Measurements from ENCODE around the gene WDR88.
"Not testable (repeated sequence)": the region's sequence is repeated elsewhere in the genome, so short reads cannot be mapped to it uniquely, and the experiment has no call there.

WDR88 gene

DNA sequence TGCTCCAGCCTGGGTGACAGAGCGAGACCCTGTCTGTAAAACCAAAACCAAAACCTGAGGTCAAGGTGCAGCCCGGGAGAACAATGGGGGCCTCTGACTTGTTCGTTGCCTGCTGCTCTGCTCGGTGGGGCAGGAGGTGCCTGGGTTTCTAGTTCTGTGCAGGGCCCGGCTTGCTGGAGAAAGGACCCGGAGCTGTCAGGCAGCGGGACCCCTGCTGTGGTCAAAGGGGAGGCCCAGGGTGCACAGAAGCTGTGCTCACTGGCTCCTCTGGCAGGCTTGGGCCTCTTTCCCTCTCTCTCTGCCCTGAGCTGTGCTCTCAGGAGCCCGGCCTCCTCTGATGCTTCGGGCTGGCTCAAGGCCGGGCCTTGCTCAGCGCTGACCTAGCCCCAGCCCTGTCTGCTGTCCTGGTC lies 65.7 kb downstream of the WDR88 start:
- DNase-seq (ENCODE audit: low spot score) = no peak

DNA sequence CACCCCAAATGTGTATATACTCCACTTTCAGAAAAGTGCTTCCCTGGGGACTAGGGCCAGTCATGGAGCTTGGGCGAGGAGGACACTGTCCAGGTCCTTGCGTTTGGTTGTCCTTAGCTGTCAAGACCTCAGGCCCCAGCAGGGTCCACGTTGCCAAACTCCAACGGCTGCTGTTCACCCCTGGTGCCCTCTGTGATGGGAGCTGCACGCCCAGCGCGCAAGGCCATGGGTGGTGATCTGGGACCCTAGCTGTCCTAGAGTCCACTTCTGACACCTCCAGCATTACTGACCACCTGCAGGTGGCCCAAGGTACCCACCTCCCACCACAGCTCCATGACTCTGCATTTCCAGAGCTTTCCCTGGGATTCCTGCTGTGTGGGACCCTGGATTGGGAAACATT lies 66.3 kb downstream of the WDR88 start:
- DNase-seq (ENCODE audit: low spot score) = no peak

DNA sequence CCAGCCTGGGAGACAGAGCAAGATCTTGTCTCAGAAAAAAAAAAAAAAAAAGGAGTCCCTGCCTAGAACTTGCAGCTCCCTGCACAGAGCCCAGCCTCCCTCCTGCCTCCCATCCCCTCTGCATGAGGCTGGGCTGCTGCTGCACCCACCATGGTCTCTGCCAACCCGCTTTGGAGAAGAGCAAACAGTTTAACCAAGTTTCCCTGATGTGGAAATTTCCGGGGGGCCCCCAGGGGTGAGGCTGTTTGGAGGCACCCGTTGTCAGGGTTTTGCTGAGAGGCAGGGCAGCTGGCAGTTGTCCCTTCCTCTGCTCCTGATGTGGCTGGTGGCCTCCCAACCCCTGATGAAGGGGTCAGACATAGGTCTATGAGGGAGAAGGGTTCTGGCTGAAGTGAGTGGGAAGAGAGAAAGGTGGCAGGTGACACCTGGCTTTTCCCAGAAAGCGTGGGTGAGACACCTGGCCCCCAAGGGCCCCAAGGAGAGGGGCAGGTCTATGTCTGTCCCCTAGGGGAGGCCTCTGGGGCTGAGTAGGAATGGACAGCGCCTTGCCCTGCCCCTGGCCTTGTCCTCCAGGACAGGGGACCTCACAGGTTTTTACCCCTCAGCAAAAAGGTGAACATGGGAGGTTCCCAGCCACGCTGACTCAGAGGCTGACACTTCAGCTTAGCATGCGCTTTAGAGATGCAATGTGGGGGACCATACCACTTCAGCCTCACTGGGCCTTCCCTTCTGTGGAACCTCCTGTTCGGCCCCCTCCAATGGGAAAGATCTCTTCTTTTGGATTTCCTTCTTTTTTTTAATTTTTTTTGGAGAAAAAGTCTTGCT lies 67.7 kb downstream of the WDR88 start:
- DNase-seq (ENCODE audit: low spot score) = no peak

DNA sequence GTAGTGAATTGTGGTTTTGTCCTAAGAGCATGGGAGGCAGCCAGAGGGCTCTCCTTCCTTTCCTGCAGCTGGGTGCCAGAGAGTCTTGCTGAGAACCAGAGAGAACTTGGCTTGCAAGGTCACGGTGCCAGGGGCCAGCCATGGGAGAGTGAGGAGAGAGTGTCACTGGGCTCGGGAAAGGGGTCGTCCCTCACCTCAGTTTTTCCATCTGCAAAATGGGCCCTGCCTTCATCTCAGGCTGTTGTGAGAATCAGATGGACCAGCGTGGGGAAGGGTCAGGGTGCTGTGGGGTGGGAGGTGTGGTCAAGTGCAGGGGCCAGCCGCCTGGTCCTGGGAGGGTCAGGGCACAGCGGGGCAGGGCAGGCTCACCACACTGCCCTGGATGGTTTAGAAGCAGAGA lies 69.6 kb downstream of the WDR88 start:
- DNase-seq (ENCODE audit: low spot score) = no peak

DNA sequence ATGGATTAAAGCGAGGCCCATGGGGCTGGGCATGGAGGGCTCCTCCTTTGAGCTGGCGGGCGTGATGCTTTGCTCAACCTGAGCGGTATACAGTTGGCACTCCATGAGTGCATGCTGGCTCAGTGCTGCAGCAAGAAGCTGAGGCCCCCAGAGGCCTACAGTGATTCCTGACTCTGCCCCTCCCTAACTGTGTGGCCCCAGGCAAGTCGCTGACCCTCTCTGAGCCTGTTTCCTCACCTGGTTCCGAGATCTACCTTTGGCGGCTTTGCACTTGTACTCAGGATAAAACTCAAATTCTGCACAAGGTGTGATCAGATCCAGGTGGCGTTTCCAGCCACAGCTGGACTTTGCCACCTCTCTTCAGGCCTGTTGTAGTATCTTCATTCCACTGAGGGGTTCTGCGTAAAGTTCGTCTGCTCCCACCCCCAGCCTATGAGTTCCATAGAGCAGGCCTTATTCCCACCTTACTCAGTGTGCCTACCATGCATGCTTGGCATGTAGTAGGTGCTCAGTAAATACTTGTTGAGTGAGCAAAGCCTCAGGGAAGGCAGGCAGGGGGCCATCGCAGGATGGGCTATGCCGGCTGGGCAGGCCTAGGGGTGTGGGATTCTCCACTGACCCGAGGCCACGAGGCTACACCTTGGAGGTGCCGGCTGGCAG lies 70.1 kb downstream of the WDR88 start:
- DNase-seq (ENCODE audit: low spot score) = no peak

DNA sequence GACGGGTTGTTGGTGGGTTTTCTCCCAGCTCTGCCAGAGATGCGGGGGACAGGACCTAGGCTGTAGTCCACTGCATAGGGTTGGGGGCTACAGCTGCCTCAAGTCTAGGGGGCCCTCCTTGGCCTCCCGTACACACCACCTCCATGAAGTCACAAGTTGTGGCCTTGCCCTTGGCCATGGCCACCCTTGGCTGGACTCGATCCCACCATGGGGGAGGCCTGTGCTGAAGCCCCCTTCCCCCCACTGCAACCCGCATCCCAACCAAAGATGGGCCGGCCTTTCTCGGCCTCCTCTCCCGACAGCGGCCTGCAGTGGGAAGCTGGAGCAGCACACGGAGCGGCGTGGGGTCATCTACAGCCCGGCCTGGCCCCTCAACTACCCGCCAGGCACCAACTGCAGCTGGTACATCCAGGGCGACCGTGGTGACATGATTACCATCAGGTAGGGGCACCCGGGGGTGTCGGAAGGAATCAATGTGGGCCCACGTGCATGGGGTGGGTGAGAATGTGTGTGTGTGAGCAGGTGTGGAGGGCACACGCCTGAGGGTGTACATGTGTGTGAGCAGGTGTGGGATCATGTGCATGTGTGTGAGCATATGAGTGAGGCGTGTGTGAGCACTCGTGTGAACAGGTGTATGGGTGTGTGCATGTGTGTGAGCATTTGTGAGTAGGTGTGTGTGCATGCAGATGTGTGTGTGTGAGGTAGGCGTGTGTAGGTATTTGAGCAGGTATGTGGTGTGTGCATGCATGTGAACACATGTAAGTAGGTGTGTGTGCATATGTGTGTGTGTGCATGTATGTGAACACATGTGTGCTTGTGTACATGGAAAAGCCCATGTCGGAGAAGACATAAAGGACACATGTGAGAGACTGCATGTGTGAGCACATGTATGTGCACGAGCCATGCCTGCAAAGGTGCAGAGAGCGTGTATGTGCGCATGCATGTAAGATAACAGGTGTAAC lies 70.9 kb downstream of the WDR88 start:
- DNase-seq (ENCODE audit: low spot score) = no peak

DNA sequence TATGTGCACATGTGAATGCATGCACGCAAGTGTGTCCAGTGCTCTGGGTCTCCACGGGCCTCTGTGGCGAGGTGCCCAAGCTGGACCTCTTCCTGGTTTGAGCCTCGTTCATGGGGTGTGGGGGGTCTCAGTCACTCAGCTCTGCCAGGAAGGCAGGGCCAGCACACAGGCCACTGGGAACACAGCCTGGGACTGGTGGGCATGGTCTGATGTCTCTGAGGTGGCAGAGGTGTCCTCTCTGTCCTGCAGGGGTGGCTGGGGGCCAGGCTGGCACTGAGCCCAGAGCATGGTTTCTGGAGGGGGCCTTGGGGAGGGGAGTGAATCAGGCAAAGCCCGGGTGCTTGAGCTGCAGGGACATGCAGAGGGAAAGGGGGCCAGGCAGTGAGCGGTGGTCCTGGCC lies 71.6 kb downstream of the WDR88 start:
- DNase-seq (ENCODE audit: low spot score) = no peak

DNA sequence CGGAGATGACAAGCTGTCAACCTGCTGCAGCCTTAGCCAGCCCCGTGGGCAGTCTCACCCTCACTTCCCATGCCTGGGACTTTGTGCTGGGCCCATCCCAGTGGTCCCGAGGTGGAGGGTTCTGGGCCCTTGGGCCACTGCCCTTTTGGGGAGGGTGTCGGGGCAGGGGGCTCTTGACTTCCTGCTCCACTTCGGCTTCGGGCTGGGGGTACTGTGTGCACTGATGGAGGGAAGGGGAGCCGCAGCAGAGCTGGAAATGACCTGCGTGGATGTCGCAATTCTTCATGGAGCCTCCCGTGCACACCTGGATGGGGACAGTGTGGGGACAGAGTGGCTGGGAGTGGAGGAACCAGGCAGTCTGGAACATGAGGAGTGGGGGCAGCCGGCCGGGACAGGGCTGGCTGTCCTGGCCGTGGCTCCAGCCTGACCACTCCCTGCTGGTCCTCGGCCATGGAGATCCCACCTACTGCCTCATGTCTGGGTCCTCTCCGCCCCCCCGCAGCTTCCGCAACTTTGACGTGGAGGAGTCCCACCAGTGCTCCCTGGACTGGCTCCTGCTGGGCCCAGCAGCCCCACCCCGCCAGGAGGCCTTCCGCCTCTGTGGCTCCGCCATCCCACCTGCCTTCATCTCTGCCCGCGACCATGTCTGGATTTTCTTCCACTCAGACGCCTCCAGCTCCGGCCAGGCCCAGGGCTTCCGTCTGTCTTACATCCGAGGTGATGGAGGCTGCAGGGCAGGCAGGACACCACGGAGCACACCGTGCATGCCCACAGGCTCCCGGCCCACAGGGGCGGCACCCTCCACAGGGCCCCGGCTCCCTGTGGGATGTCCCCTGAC lies 72.4 kb downstream of the WDR88 start:
- DNase-seq (ENCODE audit: low spot score) = no peak

DNA sequence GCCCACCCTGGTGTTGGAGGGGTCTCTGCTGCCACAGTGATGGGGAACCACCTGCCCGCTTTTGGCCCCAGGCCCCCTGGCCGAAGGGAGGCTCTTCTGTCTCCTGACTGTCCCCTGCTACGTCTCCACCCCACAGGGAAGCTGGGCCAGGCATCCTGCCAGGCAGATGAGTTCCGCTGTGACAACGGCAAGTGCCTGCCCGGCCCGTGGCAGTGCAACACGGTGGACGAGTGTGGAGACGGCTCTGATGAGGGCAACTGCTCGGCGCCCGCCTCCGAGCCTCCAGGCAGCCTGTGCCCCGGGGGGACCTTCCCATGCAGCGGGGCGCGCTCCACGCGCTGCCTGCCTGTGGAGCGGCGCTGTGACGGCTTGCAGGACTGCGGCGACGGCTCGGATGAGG lies 73.2 kb downstream of the WDR88 start:
- no peak for DNase-seq (ENCODE audit: low spot score)

DNA sequence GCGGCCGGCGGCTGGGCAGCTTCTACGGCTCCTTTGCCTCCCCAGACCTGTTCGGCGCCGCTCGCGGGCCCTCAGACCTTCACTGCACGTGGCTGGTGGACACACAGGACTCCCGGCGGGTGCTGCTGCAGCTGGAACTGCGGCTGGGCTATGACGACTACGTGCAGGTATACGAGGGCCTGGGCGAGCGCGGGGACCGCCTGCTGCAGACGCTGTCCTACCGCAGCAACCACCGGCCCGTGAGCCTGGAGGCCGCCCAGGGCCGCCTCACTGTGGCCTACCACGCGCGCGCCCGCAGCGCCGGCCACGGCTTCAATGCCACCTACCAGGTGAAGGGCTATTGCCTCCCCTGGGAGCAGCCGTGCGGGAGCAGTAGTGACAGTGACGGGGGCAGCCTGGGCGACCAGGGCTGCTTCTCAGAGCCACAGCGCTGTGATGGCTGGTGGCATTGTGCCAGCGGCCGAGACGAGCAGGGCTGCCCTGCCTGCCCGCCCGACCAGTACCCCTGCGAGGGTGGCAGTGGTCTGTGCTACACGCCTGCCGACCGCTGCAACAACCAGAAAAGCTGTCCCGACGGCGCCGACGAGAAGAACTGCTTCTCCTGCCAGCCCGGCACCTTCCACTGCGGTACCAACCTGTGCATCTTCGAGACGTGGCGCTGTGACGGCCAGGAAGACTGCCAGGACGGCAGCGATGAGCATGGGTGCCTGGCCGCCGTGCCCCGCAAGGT lies 73.8 kb downstream of the WDR88 start:
- DNase-seq (ENCODE audit: low spot score) = no peak

DNA sequence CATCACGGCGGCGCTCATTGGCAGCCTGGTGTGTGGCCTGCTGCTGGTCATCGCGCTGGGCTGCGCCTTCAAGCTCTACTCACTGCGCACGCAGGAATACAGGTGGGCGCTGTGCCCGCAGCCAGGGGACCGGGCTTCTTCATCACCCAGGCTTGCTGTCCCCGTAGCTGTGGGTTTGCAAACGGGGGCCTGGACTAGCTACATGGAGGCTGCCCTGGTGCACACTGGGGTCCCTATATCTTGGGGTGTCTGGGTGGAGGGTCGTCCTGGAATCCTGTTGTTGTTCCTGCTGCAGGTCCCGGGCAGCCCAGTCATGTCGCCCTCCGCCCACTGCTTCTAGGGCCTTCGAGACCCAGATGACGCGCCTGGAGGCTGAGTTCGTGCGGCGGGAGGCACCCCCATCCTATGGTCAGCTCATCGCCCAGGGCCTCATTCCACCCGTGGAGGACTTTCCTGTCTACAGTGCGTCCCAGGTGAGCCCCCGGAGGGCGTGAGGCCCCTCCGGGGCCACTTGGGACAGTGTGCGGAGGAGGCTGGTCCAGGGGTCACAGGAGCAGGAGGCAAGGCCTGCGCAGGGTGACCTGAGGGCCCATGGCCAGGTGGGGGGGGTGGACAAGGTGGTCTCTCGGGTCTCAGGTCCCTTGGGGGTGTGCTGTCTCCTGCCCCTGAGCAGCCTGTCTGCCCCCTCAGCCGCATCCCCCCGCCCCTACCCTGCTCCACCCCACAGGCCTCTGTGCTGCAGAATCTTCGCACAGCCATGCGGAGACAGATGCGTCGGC lies 74.5 kb downstream of the WDR88 start:
- DNase-seq (ENCODE audit: low spot score) = no peak

DNA sequence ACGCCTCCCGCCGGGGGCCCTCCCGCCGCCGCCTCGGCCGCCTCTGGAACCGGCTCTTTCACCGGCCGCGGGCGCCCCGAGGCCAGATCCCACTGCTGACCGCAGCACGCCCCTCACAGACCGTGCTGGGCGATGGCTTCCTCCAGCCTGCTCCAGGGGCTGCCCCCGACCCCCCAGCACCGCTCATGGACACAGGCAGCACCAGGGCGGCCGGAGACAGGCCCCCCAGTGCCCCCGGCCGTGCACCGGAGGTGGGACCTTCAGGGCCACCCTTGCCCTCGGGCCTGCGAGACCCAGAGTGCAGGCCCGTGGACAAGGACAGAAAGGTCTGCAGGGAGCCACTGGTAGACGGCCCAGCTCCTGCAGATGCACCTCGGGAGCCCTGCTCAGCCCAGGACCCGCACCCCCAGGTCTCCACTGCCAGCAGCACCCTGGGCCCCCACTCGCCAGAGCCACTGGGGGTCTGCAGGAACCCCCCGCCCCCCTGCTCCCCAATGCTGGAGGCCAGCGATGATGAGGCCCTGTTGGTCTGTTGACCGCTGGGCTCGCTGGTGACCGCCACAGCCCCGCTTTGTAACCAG lies 75.2 kb downstream of the WDR88 start:
- no peak for DNase-seq (ENCODE audit: low spot score)

DNA sequence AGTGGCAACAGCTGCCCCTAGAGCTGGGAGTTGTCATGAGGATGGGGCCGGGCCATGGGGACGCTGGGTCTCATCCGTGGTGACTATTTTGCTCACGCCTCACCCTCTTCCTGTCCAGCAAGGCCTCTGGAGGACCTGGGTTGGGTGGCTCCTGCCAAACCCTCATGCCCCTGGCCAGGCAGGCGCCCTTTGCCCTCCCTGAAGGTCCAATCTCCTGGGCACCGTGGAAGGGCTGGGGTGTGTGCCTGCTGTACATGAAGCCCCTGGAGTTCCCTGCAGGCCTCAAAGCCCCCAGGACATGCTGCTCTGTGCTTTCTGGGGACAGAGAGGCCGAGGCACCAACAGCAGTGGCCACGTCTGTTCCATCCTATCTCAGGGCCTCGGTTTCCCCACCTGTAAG lies 76.0 kb downstream of the WDR88 start:
- DNase-seq (ENCODE audit: low spot score) = no peak

DNA sequence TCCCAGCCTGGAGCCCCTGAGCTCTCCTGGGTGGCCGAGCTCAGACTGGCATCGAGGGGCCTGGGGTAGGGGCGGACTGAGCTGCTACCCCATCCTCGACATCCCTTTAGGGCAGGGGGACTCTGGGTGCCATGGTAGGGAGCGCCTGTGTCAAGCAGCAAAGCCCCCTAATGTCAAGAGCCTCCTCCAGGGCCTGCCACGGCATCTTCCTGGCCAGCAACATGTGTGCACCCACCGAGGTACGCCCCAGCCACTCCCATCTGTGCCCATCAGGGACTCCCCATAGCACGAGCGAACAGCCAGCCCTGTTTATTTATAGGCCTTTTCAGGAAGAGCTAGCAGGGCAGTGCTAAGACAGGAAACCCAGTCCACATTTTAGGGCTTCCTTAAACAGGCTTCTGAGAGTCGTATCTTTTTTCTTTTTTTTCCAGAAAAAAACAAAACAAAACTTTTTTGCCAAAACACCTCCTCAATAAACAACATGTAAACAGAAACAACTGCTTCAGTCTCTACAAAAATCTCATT lies 76.5 kb downstream of the WDR88 start:
- DNase-seq (ENCODE audit: low spot score) = no peak

DNA sequence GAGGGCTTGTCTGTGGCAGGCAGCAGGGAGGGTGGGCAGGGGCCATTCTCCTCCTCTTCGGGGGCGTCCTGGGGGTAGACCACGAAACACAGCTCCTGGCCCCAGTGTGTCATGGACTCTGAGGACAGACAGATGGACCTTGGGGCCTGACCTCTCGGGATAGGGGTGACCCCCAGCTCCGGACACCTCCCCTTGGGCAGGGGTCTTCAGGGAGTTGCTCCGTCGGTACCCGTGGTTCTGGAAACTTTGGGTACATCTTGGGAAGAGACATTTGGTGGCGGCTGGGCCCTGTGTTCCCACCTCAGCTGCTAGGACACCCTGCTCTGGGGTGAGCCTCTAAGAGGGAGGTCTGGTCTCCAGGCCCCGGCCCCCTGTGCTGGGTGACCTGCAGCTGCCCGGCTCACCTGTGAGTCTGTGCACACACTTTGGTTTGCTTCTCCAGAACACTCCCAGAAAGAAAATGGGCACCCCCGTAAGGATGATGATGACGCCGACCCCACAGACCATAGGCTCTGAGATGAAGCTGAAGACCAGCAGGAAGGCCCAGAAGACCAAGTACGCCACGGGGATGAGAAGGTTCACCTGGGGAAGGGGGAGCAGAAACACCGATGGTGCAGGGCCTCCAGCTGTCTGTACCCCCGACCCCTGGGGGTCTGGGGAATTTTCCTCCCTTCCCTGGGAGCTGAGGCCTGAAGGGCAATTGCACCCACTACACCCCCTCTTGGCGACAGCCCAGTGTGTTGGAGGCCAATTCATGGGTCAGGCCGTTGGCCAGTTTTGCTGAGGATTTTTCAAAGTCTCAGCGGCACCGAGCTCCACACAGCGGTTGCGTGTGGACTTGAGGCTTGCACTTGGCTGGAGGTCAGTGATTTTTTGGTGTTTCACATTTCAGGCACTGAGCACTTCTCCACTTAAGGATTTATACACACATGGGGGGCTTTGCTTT lies 77.3 kb downstream of the WDR88 start:
- DNase-seq (ENCODE audit: low spot score) = no peak

DNA sequence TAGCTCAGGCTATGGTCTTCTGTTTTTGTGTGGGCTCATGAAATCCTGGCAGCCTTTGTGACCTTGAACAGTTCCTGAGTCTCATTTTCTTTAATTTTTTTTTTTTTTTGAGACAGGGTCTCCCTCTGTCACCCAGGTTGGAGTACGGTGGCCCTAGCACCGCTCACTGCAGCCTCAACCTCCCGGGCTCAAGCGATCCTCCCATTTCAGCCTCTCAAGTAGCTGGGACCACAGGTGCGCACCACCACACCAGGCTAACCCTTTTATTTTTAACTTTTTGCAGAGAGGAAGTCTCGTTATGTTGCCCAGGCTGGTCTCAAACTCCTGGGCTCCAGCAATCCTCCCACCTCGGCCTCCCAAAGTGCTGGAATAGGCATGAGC lies 77.9 kb downstream of the WDR88 start:
- DNase-seq (ENCODE audit: low spot score) = not testable (repeated sequence)

DNA sequence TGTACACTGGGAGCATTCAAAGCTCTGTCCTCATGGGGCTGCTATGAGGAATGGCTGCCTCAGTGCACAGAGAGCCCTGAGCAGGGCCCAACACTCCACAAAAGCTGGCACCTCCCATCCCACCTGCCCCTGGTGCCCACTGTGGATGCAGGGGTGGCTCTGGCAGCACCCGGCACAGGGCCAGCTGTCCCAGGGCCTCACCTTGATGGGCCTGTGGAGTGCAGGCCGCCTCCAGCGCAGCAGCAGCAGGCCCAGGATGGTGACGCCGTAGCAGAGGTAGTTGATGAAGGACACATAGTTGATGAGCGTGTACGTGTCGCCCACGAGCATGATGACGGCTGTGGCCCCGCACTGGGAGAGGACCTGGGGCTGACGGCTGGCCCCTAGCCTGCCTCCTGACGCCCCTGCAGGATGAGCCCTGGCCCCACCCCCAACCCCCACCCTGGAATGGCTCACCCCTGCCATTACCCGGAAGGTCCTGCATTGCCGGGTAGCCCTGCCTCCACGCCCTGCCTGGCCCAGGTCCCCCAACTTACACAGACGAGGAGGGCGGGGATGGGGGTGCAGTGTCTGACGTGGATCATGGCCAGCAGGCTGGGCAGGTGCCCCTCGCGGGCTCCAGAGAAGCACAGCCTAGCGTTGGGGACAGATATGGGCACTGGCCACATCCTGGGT lies 78.5 kb downstream of the WDR88 start:
- no peak for DNase-seq (ENCODE audit: low spot score)
